ENCODE results near the gene SLC25A13.

The SLC25A13 gene

GRCh38 chr7:96198047-96198636 is 123.8 kb downstream of the SLC25A13 start:
- no peaks in the 10 kb centered on the region for H3K4me1 ChIP-seq (ENCODE audit: insufficient read depth, low read length)
- H3K27me3 ChIP-seq (ENCODE audit: control insufficient read depth in 1 of 2, insufficient read depth in 2 of 2, low read length in 2 of 2): no peaks in the 10 kb centered on the region
- peaks cover 7% of the 10 kb centered on the region for H3K36me3 ChIP-seq (ENCODE audit: insufficient read depth, low read length)
- no peak overlapping the region for H3K27ac ChIP-seq (ENCODE audit: low read depth, low read length)
- no peak overlapping the region for H3K4me3 ChIP-seq (ENCODE audit: low read depth in 1 of 2, low read length in 2 of 2)
- H3K9ac ChIP-seq (ENCODE audit: low read length): no peak overlapping the region
- no peaks in the 10 kb centered on the region for H3K9me3 ChIP-seq (ENCODE audit: low read length)

- no peaks in the 10 kb centered on the region for H3K9me3 ChIP-seq (ENCODE audit: low read length)
- no peak overlapping the region for H3K9ac ChIP-seq (ENCODE audit: low read length)
- H3K4me1 ChIP-seq (ENCODE audit: insufficient read depth, low read length): no peaks in the 10 kb centered on the region
- H3K36me3 ChIP-seq (ENCODE audit: insufficient read depth, low read length): peaks cover 13% of the 10 kb centered on the region
- no peaks in the 10 kb centered on the region for H3K27me3 ChIP-seq (ENCODE audit: control insufficient read depth in 1 of 2, insufficient read depth in 2 of 2, low read length in 2 of 2)
- H3K4me3 ChIP-seq (ENCODE audit: low read depth in 1 of 2, low read length in 2 of 2): no peak overlapping the region
- no peak overlapping the region for H3K27ac ChIP-seq (ENCODE audit: low read depth, low read length)
These were observed 125.2 kb downstream of the SLC25A13 start for GRCh38 chr7:96196676-96197075.

DNA sequence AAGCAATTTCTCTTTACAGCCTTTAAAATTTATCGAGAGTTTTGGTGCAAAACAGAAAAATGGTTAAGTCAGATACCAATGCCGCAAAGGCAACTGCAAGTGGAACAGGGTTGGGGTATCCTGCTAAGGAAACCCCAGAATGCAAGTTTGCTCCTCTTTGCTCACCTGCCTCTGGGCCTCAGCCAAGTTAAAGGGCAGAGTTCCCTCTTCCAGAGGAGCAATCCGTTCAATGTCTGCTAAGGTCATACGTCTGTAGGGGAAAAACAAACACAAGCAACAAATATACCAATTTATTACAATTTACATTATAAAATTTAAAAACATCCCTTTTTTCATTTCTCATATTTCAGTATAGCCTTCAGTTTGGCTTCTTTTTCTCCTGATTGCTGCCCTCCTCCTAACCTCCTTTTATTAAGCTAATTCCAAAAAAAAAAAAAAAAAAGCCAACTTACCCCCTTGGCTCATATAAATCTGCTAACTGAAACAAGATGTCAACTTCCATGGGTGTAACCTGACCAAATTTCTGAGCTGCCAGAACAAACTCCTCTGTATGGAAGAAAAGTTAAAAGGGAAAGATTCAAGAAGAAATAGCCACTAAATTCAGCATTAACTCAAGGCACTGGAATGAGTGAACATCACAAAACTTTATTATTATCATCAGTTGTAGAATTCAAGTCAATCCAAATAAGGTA is 132.6 kb downstream of the SLC25A13 start:
- H3K4me3 ChIP-seq (ENCODE audit: low read depth in 1 of 2, low read length in 2 of 2): no peak overlapping the region
- H3K4me1 ChIP-seq (ENCODE audit: insufficient read depth, low read length): peaks cover 4% of the 10 kb centered on the region
- peaks cover 14% of the 10 kb centered on the region for H3K36me3 ChIP-seq (ENCODE audit: insufficient read depth, low read length)
- no peak overlapping the region for H3K9ac ChIP-seq (ENCODE audit: low read length)
- no peak overlapping the region for H3K27ac ChIP-seq (ENCODE audit: low read depth, low read length)
- H3K27me3 ChIP-seq (ENCODE audit: control insufficient read depth in 1 of 2, insufficient read depth in 2 of 2, low read length in 2 of 2): no peaks in the 10 kb centered on the region
- H3K9me3 ChIP-seq (ENCODE audit: low read length): no peaks in the 10 kb centered on the region

DNA sequence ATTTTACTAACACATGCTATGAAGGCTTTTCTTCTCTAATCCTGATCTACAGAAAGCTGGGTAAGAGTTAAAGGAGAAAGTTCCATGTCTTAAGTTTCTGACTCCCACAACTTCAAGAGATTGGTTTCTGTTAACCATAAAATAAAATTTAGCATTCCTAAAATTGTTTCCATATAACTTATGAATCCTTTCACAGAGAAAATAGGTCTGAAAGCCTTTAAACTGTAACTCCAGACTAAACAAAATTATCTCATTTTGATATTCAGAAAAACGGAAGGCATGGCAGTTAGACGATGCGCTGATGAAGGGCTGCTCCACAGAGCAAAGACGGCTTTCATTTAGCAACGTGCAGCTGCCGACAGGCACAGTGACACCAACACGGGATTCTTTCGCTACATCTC is 133.3 kb downstream of the SLC25A13 start:
- Histone ChIP-seq H3K9me3 (ENCODE audit: low read length) (no peaks in the 10 kb centered on the region), H3K36me3 (ENCODE audit: insufficient read depth, low read length) (peaks cover 18% of the 10 kb centered on the region), H3K4me3 (ENCODE audit: low read depth in 1 of 2, low read length in 2 of 2) (no peak overlapping the region), H3K27me3 (ENCODE audit: control insufficient read depth in 1 of 2, insufficient read depth in 2 of 2, low read length in 2 of 2) (no peaks in the 10 kb centered on the region), H3K9ac (ENCODE audit: low read length) (no peak overlapping the region), H3K4me1 (ENCODE audit: insufficient read depth, low read length) (peaks cover 4% of the 10 kb centered on the region), H3K27ac (ENCODE audit: low read depth, low read length) (no peak overlapping the region)

DNA sequence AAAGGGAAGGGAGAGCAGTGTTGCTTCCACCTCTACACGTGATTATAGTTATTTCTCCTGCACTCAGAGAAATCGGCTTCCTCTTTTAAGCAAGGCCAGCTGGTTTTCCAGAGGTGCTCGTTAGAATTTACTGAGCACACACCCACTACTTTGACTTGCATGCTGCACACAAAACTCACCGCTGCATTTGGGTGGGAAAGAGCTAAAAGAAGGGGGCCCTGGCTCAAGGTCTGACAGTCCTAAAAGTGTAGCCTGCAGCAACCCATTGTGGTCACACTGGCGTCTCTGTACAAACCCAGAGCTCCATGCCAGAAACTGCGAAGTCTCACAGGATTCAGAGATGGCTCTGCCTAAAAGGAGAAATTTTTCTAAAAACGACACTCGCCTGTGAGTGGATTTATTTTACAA is 133.7 kb downstream of the SLC25A13 start:
- no peak overlapping the region for H3K9ac ChIP-seq (ENCODE audit: low read length)
- no peaks in the 10 kb centered on the region for H3K9me3 ChIP-seq (ENCODE audit: low read length)
- no peak overlapping the region for H3K4me3 ChIP-seq (ENCODE audit: low read depth in 1 of 2, low read length in 2 of 2)
- no peaks in the 10 kb centered on the region for H3K27me3 ChIP-seq (ENCODE audit: control insufficient read depth in 1 of 2, insufficient read depth in 2 of 2, low read length in 2 of 2)
- no peak overlapping the region for H3K27ac ChIP-seq (ENCODE audit: low read depth, low read length)
- H3K36me3 ChIP-seq (ENCODE audit: insufficient read depth, low read length): peaks cover 23% of the 10 kb centered on the region
- peaks cover 4% of the 10 kb centered on the region for H3K4me1 ChIP-seq (ENCODE audit: insufficient read depth, low read length)

GRCh38 chr7:96187735-96188134 is 134.2 kb downstream of the SLC25A13 start:
- H3K36me3 ChIP-seq (ENCODE audit: insufficient read depth, low read length): peaks cover 27% of the 10 kb centered on the region

DNA sequence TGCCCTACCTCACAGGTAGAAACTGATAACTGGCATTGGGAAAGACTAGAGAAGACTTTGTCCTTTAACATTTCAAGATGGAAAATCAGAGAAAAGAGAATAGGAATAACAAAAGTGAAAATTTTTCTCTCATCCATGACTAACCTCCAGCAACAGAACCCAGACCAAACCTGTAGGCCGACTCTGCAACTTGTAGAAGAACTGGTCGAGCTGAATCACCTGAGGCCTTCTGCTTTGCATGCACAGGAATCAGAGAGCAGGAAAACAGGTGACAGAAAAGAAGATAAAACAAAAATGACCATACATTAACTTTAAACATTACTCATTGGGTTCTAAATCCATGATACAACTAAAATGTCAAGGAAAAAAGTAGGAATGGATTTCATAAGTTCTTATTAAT is 137.1 kb downstream of the SLC25A13 start:
- no peak overlapping the region for H3K9ac ChIP-seq (ENCODE audit: low read length)
- H3K9me3 ChIP-seq (ENCODE audit: low read length): no peaks in the 10 kb centered on the region
- peaks cover 27% of the 10 kb centered on the region for H3K36me3 ChIP-seq (ENCODE audit: insufficient read depth, low read length)
- no peak overlapping the region for H3K4me3 ChIP-seq (ENCODE audit: low read depth in 1 of 2, low read length in 2 of 2)
- H3K4me1 ChIP-seq (ENCODE audit: insufficient read depth, low read length): peaks cover 4% of the 10 kb centered on the region
- no peak overlapping the region for H3K27ac ChIP-seq (ENCODE audit: low read depth, low read length)
- no peaks in the 10 kb centered on the region for H3K27me3 ChIP-seq (ENCODE audit: control insufficient read depth in 1 of 2, insufficient read depth in 2 of 2, low read length in 2 of 2)

More at GRCh38 chr7:96187735-96188134, 134.2 kb downstream of the SLC25A13 start:
- Histone ChIP-seq H3K9me3 (ENCODE audit: low read length) (no peaks in the 10 kb centered on the region), H3K4me3 (ENCODE audit: low read depth in 1 of 2, low read length in 2 of 2) (no peak overlapping the region), H3K4me1 (ENCODE audit: insufficient read depth, low read length) (peaks cover 4% of the 10 kb centered on the region), H3K27ac (ENCODE audit: low read depth, low read length) (no peak overlapping the region), H3K27me3 (ENCODE audit: control insufficient read depth in 1 of 2, insufficient read depth in 2 of 2, low read length in 2 of 2) (no peaks in the 10 kb centered on the region), H3K9ac (ENCODE audit: low read length) (no peak overlapping the region)

- Histone ChIP-seq H3K27ac (ENCODE audit: low read depth, low read length) (no peak overlapping the region), H3K9me3 (ENCODE audit: low read length) (no peaks in the 10 kb centered on the region)
These were observed 138.7 kb downstream of the SLC25A13 start for GRCh38 chr7:96183163-96183670.

DNA sequence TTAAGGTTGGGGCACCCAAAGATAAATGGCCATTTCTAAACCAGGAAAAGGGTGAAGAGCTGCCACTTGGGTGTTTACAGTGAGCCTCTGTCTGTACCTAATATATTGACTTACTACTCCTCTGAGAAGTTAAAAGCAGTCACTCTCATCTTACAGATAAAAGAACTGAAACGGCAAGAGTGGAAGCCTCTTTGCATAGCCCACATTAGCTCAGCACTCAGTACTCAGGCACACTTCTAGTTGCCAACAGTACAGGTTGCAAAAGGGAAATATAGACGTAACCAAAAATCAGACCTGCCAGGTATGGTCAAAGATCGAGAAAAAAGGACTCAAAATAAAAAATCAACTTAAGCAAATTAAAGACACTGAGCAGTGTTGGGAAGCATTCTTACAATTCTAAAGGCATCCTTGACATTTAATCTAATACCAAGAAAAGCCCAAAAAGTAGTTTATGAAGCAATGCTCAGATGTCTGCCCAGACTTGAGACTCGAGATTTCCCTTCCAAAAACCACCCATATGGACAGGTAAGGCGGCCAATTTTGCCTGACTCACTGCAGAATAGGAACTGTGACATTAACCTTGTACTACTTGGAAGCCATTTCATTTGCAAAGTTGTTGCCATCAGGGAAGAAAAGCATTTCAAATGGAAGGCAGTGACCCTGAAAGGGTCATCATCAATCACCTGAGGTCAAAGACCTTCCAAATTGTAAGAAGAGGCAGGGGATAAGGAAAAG is 139.3 kb downstream of the SLC25A13 start:
- Histone ChIP-seq H3K9me3 (ENCODE audit: low read length) (no peaks in the 10 kb centered on the region), H3K27me3 (ENCODE audit: control insufficient read depth in 1 of 2, insufficient read depth in 2 of 2, low read length in 2 of 2) (no peaks in the 10 kb centered on the region), H3K4me1 (ENCODE audit: insufficient read depth, low read length) (peaks cover under 1% of the 10 kb centered on the region), H3K9ac (ENCODE audit: low read length) (no peak overlapping the region), H3K4me3 (ENCODE audit: low read depth in 1 of 2, low read length in 2 of 2) (no peak overlapping the region), H3K36me3 (ENCODE audit: insufficient read depth, low read length) (peaks cover 30% of the 10 kb centered on the region), H3K27ac (ENCODE audit: low read depth, low read length) (no peak overlapping the region)

More at GRCh38 chr7:96183163-96183670, 138.7 kb downstream of the SLC25A13 start:
- H3K4me3 ChIP-seq (ENCODE audit: low read depth in 1 of 2, low read length in 2 of 2): no peak overlapping the region
- no peak overlapping the region for H3K9ac ChIP-seq (ENCODE audit: low read length)
- H3K27me3 ChIP-seq (ENCODE audit: control insufficient read depth in 1 of 2, insufficient read depth in 2 of 2, low read length in 2 of 2): no peaks in the 10 kb centered on the region
- H3K36me3 ChIP-seq (ENCODE audit: insufficient read depth, low read length): peaks cover 27% of the 10 kb centered on the region
- peaks cover 4% of the 10 kb centered on the region for H3K4me1 ChIP-seq (ENCODE audit: insufficient read depth, low read length)

DNA sequence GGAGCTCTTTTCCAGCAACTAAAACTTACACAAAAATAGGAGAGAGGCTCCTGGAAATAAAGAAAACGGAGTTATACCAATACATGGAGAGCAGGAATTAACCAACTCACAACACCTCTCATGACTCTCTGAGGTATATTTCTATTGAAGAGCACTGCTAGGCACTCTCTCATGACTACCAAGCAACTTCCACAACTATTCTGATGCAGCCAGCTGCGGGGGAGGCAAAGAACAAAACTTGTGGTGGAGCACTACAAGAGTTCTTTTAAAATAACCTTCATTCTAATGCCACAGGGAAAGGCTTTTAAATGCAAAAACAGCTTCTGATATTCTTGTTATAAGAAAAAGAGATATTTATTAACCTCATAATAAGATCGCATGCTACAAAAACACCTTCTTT is 140.7 kb downstream of the SLC25A13 start:
- H3K27ac ChIP-seq (ENCODE audit: low read depth, low read length): no peak overlapping the region
- no peaks in the 10 kb centered on the region for H3K9me3 ChIP-seq (ENCODE audit: low read length)
- no peaks in the 10 kb centered on the region for H3K27me3 ChIP-seq (ENCODE audit: control insufficient read depth in 1 of 2, insufficient read depth in 2 of 2, low read length in 2 of 2)
- no peaks in the 10 kb centered on the region for H3K4me1 ChIP-seq (ENCODE audit: insufficient read depth, low read length)
- peaks cover 40% of the 10 kb centered on the region for H3K36me3 ChIP-seq (ENCODE audit: insufficient read depth, low read length)
- no peak overlapping the region for H3K9ac ChIP-seq (ENCODE audit: low read length)
- H3K4me3 ChIP-seq (ENCODE audit: low read depth in 1 of 2, low read length in 2 of 2): no peak overlapping the region

GRCh38 chr7:96179837-96180236 is 142.1 kb downstream of the SLC25A13 start:
- Histone ChIP-seq H3K36me3 (ENCODE audit: insufficient read depth, low read length) (peaks cover 39% of the 10 kb centered on the region), H3K27me3 (ENCODE audit: control insufficient read depth in 1 of 2, insufficient read depth in 2 of 2, low read length in 2 of 2) (no peaks in the 10 kb centered on the region), H3K4me3 (ENCODE audit: low read depth in 1 of 2, low read length in 2 of 2) (no peak overlapping the region), H3K9me3 (ENCODE audit: low read length) (no peaks in the 10 kb centered on the region), H3K9ac (ENCODE audit: low read length) (no peak overlapping the region), H3K4me1 (ENCODE audit: insufficient read depth, low read length) (no peaks in the 10 kb centered on the region), H3K27ac (ENCODE audit: low read depth, low read length) (no peak overlapping the region)

Measured in muscle layer of colon (tissue), 2 donors.